CD4-positive, alpha-beta T cell treated with Interleukin-1 beta for 1 hour (primary cell): ENCODE data around the gene CAMTA1.

Experiments used
- DNase-seq, 2 donors: peaks; one replicate each; pipeline ENCODE4 v3.0.0-alpha.2; 2020 to 2022

CAMTA1 gene

DNA sequence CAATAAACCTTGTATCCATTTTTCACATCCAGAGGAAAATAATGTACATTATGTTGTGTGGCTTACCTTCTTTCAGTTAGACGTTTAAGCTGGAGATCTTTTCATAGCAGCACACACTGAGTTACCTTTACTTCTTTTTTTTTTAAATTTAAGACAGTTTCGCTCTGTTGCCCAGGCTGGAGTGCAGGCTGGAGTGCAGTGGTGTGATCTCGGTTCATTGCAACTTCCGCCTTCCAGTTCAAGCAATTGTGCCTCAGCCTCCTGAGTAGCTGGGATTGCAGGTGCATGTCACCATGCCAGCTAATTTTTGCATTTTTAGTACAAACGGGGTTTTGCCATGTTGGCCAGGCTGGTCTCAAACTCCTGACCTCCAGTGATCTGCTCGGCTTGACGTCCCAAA lies 7.4 kb upstream of the CAMTA1 start:
- peak in 1 of 2 donors; percentile 6 for DNase-seq

DNA sequence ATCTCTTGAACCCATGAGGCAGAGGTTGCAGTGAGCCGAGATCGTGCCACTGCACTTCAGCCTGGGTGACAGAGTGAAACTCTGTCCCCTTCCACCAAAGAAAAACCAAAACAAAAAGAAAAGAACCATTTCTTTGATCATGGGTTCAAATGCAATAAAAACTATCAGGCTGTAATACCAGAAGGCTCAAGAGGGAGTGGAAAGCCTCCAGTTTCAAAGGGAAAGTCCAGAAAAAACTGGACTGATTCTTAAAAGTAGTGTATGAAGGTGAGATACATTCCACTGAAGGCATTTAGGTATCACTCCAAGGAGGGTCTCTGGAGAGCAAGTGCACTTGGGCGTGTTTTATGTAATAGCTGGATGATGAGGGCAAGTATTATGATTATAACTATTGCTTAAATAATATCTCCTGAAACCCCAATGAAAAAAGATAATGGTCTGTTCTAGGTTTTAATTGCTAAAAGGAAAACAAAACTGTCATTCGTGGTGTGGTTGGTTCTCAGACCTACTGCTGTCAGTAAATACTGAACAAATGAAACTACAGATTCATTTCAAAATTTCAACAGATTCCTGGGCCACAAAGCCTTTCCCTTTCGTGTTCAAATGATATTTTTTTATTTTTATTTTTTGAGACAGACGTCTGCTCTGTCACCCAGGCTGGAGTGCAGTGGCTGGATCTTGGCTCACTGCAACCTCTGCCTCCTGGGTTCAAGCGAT lies 6.0 kb upstream of the CAMTA1 start:
- DNase-seq, result no peak

- no peak for DNase-seq
Observed at GRCh38 chr1:6782151-6782550, 3.1 kb upstream of the CAMTA1 start.

GRCh38 chr1:6783221-6783620 lies 2.0 kb upstream of the CAMTA1 start:
- DNase-seq, result no peak

- DNase-seq, result no peak
Observed at GRCh38 chr1:6783936-6784559, 1.2 kb upstream of the CAMTA1 start.

GRCh38 chr1:6784560-6785317 lies 515 bp upstream of the CAMTA1 start:
- peak; percentile 100 for DNase-seq

GRCh38 chr1:6785728-6786505 lies 663 bp downstream of the CAMTA1 start:
- DNase-seq, result peak; percentile 49 to 59

DNA sequence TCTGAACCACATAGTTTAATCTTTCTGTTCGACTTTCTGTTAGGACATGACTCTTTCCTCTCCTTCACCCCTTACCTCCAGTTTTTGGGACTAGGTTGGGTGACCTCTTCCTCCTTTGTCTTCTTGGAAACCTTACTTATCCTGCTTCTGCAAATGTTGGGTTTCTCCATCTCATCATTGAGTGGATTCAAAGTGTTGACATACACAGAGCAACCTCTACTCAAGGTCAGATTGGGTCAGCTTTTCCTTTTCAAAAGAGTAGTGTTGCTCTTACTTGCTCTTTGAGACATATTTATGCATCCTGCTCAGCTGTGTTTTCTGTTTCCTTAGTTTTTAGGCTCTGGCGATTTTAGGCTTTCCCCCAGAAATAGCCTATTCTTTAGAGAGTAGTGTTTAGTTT lies 3.7 kb downstream of the CAMTA1 start:
- no peak for DNase-seq

GRCh38 chr1:6790146-6790545 lies 4.9 kb downstream of the CAMTA1 start:
- DNase-seq, result no peak

GRCh38 chr1:6794164-6794563 lies 8.9 kb downstream of the CAMTA1 start:
- peak in 1 of 2 donors; percentile 38 for DNase-seq

GRCh38 chr1:6795203-6795602 lies 9.9 kb downstream of the CAMTA1 start:
- no peak for DNase-seq

DNA sequence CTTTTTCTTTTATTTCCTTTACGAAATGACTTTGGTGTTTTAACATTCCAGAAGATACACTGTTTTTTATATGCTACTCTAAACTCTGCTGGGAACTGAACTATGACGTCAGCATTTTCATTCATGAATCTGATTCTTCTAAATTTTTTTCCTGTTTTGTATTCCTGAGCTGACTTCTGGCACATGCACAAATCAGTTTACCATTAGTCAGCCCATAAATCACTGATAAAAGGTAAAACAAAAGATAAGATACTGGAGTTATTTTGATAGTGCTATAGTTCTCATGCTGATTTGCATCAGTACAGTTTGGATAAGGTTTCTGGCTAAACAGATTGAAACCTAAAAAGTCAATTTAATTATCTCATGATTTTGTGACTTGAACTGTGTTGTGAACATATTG lies 10.4 kb downstream of the CAMTA1 start:
- DNase-seq, result no peak

DNA sequence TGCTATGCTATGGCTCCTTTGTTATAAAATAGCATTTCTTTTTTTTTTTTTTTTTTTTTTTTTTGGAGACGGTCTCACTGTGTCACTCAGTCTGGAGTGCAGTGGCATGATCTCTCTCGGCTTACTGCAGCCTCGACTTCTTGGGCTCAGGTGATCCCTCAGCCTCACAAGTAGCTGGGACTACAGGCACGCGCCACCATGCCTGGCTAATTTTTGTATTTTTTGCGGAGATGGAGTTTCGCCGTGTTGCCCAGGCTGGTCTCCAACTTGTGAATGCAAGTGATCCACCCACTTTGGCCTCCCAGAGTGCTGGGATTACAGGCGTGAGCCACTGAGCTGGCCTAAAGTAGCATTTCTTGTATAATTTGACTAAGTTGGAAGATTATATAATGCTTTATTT lies 10.8 kb downstream of the CAMTA1 start:
- DNase-seq, result no peak

DNA sequence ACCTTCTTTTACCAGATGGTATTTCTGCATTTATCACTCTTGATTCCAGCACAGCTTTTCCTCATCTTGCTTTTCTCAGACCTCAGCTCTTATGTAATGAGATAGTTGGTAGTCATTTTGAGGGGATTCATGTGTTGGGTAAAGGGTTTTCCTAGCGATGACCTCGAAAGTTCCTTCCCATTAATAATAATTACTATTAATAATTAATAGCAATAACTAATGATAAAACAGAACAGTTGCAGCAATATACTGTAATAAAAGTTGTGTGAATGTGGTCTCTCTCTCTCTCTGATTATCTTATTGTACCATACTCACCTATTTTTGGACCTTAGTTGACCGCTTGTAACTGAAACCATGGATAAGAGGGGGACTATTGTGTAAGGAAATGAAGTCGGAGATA lies 14.2 kb downstream of the CAMTA1 start:
- DNase-seq, result no peak

GRCh38 chr1:6800745-6801144 lies 15.5 kb downstream of the CAMTA1 start:
- no peak for DNase-seq

DNA sequence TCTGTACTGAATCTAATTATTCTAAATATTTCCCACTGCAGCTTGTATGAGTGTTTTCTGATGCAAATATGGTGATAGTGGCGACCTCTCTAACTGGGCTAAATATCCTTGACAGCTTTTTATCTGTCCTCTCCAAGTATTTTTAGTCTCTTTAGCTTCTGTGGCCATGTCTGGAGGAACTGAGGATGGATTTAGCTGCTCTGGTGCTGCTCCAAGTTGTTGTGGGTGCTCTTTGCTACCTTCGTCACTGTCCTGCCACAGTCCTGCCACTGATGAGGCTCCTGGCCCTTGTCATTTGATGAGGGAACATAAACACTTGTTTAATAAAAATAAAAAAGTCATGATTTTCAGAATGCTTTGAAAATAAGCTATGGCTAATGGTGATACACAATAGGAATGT lies 15.9 kb downstream of the CAMTA1 start:
- DNase-seq, result no peak

DNA sequence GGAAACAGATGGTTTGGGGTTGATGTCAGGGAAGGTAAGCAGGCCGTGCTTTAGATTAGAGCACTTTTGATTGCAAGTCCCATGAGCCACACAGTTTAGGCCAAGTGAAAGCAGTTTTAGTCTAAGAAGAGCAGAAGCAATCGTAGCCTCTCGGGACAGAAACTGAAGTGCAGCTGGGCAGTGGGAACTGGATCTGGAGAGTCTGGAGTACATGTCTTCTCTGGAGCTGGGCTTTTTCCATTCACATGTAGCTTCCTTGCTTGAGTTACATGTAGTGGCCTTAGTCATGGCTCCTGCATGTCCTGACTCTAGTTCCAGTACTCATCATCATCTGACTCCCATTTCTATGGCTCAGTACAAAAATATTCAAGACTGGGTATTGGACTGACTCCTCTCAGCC lies 16.7 kb downstream of the CAMTA1 start:
- no peak for DNase-seq

DNA sequence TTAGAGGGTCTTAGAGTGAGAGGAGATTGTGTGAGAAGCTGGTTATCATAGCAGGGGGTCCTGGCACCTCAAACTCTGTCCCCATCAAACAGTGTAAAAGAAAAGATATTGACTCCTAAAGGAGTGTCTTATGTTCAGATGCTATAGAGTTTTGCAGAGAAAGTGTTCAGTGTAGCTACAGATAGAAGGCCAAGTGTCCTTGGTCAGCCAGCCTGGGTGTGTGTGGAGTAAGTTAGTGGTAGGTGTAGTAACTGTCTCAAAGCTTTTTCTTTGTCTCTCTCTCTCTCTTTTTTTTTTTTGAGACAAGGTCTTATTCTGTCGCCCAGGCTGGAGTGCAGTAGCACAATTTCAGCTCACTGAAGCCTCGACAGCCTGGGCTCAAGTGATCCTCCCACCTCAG lies 17.2 kb downstream of the CAMTA1 start:
- DNase-seq, result no peak

- no peak for DNase-seq
Observed at GRCh38 chr1:6802893-6803292, 17.6 kb downstream of the CAMTA1 start.

DNA sequence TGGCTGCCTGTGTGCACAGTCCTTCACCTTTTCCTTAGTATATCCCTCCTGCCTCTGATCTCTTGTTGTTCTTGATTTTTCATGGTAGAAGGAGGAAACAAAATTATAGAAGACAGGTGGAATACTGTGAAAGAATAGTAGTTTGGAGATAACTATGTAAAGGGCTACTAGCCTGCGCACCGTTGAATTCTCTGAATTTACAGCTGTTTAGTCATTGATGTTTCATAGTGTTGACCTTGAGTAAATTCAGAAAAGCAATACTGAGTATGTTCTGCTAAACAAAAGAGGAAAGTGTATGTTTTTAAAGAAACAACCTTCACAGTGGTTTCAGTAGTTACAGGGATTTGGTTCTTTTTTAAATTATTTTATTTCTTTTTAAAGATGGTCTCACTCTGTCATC lies 18.1 kb downstream of the CAMTA1 start:
- no peak for DNase-seq

GRCh38 chr1:6805004-6805416 lies 19.8 kb downstream of the CAMTA1 start:
- DNase-seq, result no peak

- no peak for DNase-seq
Observed at GRCh38 chr1:6807782-6808181, 22.5 kb downstream of the CAMTA1 start.

DNA sequence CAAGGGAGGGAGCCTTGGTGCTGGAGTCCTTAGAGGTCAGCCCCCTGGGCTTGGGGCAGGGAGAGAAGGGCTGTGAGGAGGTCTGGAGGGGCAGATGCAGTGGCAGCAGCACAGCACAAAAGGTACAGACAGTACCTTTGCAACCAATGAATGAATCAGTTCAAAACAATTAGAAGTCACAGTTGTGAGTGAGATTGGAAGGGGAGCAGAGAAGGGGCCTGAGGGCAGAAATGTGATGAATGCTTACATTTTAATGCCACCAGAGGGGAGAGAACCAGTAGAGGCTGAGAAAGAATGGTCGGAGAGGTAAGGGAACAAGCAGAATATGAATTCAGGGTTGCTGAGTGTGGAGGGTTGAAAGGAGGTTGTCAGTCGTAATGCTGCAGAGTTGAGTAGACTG lies 24.2 kb downstream of the CAMTA1 start:
- no peak for DNase-seq
